SHP77 treated with DMSO at 0.1 percent for 48 hours (cell line): Measurements from ENCODE around the gene TSEN2.
"Not testable (repeated sequence)": the region's sequence is repeated elsewhere in the genome, so short reads cannot be mapped to it uniquely, and the experiment has no call there.

Experiments used
- DNase-seq: peaks from one replicate; lab custom pipeline; 2025; lab: John Stamatoyannopoulos, UW

TSEN2 gene

GRCh38 chr3:12484198-12484982, at the start of gene TSEN2:
TSS of gene TSEN2 (plus strand) at chr3:12484480. CDS start at chr3:12489801, 5,321 bp downstream.
- DNase-seq = peak; percentile 76

- DNase-seq = no peak
Observed at GRCh38 chr3:12436514-12437220, 47.6 kb upstream of the TSEN2 start.

- DNase-seq = no peak
Observed at GRCh38 chr3:12437221-12437605, 47.1 kb upstream of the TSEN2 start.

DNA sequence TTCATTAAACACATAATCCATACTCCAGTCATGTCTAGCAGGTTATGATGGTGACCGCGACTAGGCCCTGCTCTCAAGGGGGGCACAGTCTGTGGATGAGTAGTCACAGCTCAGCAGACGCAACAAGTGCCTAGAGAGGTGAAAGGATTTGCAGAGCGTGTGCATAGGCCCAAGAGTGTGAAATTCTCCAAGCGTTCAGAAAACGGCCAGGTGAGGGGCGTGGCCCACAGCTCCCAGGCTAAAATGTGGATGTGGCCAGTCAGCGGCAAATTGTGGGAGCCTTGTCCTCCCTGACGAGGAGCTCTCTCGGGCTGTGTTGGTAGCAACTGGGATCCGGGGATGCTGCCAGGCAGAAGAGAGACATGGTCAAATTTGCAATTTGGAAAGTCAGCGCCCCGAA, 46.4 kb upstream of the TSEN2 start:
- DNase-seq = no peak

DNA sequence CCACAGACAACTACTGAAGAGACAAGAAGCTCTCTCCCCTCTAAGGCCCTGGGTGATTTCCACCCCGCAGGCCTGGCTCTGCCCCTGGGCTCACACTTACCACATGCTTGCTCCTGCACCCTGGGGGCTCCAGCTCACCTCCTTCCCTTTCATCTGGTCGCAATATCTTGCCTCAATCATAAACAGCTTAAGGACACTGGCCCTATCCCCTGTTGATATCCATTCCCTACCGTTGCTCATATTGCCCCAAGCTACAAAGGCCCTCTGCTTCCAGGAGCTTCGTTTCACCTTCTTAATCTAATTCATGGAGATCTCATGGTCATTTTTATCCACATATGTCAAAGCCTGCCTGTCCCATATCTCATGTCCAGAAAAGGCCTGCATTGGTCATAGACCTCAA, 46.0 kb upstream of the TSEN2 start:
- DNase-seq = no peak

DNA sequence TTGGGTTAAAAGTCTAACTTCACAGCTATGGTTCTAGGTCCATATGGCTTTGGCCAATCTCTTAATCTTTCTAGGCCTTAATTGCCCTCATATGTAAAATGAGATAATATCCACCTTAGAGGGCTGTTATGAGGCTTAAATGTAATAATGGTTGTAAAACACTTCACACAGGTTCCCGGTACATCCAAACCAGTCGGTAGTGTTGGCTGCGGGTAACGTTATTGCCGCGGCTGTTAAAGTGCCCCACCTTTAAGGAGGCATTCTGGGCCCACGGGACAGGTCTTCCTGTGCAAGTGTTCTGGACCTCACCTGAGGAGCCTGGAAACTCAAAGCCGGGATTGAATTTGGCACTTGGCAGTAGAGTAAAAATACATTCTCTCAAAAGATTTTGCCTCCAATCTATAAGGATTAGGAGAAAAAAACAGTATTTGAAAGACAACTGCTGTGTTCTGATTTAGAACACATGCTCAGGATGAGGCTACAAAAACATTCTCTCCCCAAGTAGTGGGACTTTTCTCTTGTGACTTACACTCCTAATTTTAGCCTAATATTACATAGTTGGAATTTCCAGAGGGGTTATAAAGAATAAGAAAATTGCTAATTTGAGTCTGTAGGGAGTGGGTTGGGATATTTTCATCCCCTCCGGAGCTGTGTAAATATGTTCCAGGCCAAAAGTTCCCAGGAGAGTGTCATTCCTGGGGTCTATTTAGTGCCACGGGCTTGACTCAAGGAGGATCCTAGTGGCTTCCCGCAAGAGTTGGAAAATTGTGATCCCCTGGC, 44.9 kb upstream of the TSEN2 start:
- no peak for DNase-seq

GRCh38 chr3:12440927-12441714, 43.2 kb upstream of the TSEN2 start:
- no peak for DNase-seq

- DNase-seq = no peak
Observed at GRCh38 chr3:12442654-12443501, 41.4 kb upstream of the TSEN2 start.

GRCh38 chr3:12443781-12444522, 40.3 kb upstream of the TSEN2 start:
- no peak for DNase-seq

DNA sequence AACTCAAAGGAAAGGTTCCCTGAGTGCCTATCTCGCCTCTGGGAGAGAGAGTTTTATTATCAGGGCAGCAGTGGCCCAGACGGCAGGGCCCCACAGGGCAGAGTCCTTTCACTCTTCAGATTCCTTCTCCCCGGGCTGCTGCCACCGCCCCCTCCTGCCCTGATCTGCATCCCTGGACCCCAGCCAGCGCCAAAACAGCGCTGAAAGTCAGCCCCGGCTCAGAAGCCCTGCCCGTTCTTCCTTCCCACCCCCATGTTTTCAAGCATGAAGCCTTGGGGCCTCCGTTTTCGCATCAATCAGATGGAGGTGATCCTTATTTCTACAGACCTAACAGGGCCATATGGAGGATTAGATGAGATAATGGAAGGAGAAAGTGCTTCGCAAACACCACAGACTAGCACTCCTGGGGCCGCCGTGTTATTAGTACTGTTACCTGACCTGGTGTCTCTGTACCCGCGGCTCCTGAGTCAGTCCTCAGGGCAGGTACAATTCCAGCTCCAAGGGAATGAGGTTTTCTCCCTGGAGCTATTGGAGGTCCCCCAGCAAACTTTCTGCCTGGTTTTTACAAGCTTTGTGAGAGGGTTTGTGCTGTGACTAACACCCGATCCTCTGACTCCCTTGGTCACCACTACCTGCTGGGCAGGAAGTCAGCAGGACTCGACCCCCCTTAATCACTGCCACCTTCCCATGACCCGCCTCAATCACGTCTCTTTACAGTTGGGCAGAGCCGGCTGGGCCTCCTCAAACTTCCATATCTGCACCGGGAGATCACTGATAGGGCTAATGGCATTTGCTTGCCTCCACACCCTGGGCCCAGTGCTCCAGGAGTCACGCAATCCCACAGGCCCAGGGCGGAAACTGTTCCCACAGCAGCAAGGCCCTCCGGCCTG, 39.5 kb upstream of the TSEN2 start:
- no peak for DNase-seq

DNA sequence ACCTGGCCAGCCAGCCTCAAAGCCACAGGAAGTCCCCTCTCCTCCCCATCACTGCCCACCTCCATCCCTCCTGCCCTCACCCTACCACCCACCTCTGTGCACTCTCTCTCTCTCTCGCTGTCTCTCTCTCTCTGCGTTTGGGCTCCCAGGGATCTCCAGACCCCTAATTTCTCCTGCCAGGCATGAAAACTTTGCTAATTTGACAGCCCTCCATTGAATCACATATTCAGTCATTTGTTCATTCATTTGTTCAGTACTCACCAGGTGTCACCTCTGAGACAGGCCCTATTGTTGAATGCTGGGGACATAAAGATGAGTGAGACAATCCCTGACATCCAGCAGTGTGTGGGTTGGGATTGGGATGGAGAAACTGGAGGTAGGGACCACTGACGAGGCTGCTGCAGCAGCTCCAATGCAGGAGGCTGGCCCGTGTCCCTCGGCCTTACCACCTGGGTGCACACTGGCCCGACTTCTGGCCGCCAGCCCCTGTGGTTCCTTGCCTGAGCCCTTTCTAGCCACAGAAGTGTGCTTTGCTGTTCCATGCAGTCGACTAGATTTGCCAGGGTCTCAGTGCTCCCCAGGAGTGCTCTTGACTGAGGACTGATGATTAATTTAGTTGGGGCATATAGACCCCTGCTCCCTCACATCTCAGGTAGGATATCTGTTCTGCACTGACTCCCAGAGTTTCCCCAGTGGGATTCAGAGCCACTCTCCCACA, 38.6 kb upstream of the TSEN2 start:
- no peak for DNase-seq

- DNase-seq = no peak
Observed at GRCh38 chr3:12446298-12446697, 38.0 kb upstream of the TSEN2 start.

DNA sequence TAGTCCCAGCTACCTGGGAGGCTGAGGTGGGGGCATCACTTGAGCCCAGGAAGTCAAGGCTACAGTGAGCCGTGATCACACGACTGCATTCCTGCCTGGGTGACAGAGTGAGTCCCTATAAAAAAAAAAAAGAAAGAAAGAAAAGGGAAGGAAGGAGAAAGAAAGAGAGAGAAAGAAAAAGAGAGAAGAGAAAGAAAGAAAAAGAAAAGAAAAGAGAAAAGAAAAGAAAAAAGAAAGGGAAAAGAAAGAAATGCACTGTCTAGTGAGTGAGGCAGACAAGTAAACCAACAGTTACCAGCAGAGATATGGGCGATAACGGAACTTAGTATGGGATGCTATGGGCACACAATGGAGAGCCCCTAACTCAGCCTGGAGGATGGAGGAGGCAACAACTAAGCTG, 37.2 kb upstream of the TSEN2 start:
- no peak for DNase-seq

GRCh38 chr3:12448404-12449202, 35.7 kb upstream of the TSEN2 start:
- DNase-seq = not testable (repeated sequence)

DNA sequence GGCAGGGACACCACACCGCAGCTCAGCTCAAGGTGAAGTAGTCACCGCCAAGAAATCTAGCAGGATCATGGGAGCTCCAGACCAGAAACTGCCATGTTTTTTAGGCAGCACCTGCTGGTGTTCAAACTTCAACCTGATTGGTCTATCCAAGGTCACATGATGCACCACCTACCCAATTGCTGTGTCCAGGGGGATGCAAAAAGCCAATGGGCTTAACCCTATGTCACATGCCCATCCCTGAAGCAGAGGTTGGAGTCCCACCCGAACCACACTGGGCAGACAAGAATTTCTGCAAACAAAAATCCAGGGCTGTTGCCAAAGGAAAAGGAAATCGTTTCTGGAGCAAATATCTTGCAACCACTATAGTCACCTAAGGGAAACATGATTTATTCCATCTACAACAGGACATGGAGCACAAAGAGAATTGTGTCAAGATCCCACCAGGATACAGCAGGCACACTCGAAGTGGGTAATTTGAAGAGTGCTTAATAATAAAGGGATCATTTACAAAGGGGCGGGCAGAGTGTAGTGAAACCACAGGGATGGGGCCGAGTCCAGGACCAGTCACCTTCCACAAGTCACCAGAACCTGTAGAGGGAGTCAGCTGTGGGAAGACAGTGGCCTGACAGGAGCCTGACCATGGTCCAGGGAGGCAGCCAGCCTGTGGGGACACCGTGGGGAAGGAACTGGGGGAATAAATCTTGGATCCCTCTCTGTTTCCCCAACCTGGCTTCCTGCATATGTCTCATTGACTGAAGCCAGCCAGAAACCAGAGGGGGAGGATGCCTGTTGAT, 34.2 kb upstream of the TSEN2 start:
- DNase-seq = no peak

- DNase-seq = no peak
Observed at GRCh38 chr3:12451481-12451880, 32.8 kb upstream of the TSEN2 start.

DNA sequence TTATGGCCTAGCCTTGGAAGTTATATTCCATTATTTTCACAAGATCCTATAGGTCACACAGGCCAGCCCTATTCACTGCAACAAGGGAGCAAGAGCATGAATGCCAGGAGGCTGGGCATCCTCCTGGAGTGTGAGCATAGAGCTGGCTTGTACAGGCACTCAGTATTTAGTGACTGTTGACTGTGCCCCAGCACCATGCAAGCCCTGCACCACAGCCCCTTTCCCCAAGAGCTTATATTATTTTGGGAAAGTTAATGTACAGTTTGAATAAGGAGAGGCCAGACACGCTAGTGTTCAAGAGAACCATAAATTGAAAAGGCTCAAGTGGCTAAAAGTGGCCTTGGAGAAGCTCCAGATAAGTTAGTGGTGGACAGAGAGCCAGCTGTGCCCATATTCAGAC, 32.3 kb upstream of the TSEN2 start:
- DNase-seq = no peak
